Tibial nerve (tissue), 4 donors: ENCODE measurements around the gene DMRTC1.
"Not testable (repeated sequence)": the region's sequence is repeated elsewhere in the genome, so short reads cannot be mapped to it uniquely, and the experiment has no call there.

Experiments used
- EP300 ChIP-seq, 2 donors: sonication (generic); formaldehyde crosslinking; IDR thresholded peaks; one replicate each; pipeline ENCODE4 v1.6.1; 2017; ENCODE audit warnings: antibody characterized with exemption in 2 of 2, mild to moderate bottlenecking in 1 of 2
- POLR2A ChIP-seq, 2 donors: fragments of 450-650 bp; IDR thresholded peaks; one replicate each; pipeline ENCODE4 v1.6.1; 2017; ENCODE audit warnings: antibody characterized with exemption in 2 of 2, mild to moderate bottlenecking in 2 of 2, moderate library complexity in 2 of 2
- TF ChIP-seq, protein P1 (sequence below), 5 experiments: fragments of 200-600 bp in 3 of 5; fragments of 450-650 bp in 2 of 5; sonication (generic) in 3 of 5; IDR thresholded peaks; one replicate each; pipeline ENCODE4 v1.5.1; 2016 to 2019; ENCODE audit warnings: antibody characterized with exemption in 5 of 5, mild to moderate bottlenecking in 3 of 5, moderate library complexity in 2 of 5

DNA sequence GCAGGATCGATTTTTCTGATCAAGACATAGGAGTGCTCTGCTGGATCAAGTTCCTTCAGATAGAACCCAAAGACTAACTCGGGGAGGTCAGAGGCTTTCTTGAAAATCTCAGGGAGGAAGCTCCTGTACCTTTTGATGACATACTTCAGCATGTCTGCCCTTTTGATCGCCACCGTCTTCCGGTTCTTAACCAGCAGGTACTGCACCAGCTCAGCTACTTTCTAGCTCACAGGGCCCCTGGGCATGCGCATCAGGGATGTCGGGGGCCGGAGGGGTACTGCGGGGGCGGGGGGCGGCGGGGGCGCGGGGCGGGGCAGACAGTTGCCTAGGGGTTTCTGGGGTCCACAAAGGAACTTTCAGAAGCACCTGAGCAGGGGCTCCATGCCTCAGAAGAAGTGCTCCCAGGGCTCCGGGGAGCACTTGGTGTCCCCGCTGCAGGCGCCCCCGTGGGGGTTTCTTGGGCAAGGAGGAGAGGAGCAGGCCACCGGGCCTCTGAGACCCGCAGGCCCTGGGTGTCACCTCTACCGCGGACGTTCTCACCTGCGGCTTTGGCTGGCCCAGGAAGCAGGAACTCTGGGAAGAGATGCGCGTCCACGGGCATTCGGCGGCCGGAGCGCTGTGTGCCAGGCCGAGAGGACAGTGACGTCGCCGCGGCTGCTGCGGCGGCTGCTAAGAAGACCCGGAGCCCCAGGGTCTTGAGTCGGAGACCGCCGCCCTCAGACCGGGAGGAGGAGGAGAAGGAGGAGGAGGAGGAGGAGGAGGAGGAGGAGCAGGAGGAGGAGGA is 410 bp downstream of the DMRTC1 start:
- TF ChIP-seq, protein P1, sequence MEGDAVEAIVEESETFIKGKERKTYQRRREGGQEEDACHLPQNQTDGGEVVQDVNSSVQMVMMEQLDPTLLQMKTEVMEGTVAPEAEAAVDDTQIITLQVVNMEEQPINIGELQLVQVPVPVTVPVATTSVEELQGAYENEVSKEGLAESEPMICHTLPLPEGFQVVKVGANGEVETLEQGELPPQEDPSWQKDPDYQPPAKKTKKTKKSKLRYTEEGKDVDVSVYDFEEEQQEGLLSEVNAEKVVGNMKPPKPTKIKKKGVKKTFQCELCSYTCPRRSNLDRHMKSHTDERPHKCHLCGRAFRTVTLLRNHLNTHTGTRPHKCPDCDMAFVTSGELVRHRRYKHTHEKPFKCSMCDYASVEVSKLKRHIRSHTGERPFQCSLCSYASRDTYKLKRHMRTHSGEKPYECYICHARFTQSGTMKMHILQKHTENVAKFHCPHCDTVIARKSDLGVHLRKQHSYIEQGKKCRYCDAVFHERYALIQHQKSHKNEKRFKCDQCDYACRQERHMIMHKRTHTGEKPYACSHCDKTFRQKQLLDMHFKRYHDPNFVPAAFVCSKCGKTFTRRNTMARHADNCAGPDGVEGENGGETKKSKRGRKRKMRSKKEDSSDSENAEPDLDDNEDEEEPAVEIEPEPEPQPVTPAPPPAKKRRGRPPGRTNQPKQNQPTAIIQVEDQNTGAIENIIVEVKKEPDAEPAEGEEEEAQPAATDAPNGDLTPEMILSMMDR (IDR thresholded peaks at IDR 0.05), result not testable (repeated sequence)
- TF ChIP-seq POLR2A, EP300 (IDR thresholded peaks at IDR 0.05): not testable (repeated sequence)
